Omental fat pad (tissue), 4 donors: ENCODE results near the gene PLD6. TPM values are rescaled to one million over a fixed set of nuclear protein-coding genes. Genes with fewer than 3 reads are reported as not detected.

ENCODE experiments used
- ATAC-seq: fragments of 150-250 bp; one replicate; pipeline ENCODE4 v1.9.1; 2016; ENCODE audit warnings: mild to moderate bottlenecking, moderate library complexity; ENCODE audit not compliant: low FRiP score
- DNase-seq: peaks from one replicate; pipeline ENCODE4 v3.0.0-alpha.2; 2019; ENCODE audit warnings: low spot score
- total RNA-seq, 4 donors: library from RNA; depleted of rRNA; stranded (reverse); fragments of >200 nt; gene quantifications; one replicate each; pipeline ENCODE4 v1.1.0, GENCODE V29; 2016
- TF ChIP-seq, protein P1 (sequence below), 3 donors: fragments of 450-650 bp; IDR thresholded peaks; one replicate each; pipeline ENCODE4 v1.5.1; 2016 to 2017; ENCODE audit warnings: antibody characterized with exemption in 3 of 3, mild to moderate bottlenecking in 3 of 3, moderate library complexity in 2 of 3

The PLD6 gene
- total RNA-seq, 4 donors from 2014 or later, result 1.9 to 14.1 (median 6.5) TPM

DNA sequence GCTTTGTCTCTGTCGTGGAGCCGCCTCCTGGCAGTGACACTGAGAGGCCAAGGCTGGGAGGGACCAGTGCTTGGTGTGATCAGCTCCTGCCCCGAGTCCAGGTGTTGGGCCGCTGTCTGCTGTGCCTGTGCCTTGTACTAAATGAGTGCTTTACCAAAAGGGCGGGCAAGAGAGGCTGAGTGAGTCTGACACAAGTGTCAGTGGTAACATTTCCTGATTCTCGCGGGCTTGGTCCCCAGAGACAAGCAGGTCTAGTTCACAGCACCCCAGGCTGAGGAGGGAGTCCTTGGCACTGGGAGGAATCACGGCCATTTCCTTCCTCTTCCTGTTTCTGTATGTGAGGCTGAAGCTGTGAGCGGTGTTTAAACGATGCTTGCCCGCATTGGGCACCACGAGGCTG, 30.2 kb downstream of the PLD6 start:
- TF ChIP-seq, protein P1, sequence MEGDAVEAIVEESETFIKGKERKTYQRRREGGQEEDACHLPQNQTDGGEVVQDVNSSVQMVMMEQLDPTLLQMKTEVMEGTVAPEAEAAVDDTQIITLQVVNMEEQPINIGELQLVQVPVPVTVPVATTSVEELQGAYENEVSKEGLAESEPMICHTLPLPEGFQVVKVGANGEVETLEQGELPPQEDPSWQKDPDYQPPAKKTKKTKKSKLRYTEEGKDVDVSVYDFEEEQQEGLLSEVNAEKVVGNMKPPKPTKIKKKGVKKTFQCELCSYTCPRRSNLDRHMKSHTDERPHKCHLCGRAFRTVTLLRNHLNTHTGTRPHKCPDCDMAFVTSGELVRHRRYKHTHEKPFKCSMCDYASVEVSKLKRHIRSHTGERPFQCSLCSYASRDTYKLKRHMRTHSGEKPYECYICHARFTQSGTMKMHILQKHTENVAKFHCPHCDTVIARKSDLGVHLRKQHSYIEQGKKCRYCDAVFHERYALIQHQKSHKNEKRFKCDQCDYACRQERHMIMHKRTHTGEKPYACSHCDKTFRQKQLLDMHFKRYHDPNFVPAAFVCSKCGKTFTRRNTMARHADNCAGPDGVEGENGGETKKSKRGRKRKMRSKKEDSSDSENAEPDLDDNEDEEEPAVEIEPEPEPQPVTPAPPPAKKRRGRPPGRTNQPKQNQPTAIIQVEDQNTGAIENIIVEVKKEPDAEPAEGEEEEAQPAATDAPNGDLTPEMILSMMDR (IDR thresholded peaks at IDR 0.05), result no peak
- ATAC-seq (no peak), DNase-seq (no peak)

GRCh38 chr17:17175340-17175739, 30.8 kb downstream of the PLD6 start:
- ATAC-seq (no peak), DNase-seq (no peak)
- TF ChIP-seq, protein P1 (IDR thresholded peaks at IDR 0.05), result no peak

GRCh38 chr17:17173921-17174320, 32.2 kb downstream of the PLD6 start:
- DNase-seq (no peak), ATAC-seq (no peak)
- TF ChIP-seq, protein P1 (IDR thresholded peaks at IDR 0.05), result no peak

DNA sequence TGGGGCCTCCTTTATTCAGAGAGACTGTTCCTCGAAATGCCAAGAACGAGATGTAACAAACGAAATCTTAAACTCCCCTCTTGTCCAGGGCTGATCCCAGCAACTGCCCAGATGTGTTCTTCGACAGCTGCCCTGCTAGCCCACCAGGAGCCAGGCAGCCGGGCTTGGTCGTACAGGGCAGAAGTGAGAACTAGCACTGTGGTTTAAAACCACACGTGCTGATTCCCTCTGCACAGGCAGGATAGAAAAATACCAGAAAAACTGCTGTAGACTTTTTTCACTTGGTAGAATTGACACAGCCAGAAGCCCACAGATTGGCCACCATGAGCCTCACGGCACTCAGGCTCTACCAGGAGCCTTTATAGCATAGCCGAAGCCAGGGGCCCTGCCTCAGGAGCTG, 33.1 kb downstream of the PLD6 start:
- ATAC-seq (no peak), DNase-seq (no peak)
- TF ChIP-seq, protein P1 (IDR thresholded peaks at IDR 0.05), result no peak

GRCh38 chr17:17172001-17172939, 33.9 kb downstream of the PLD6 start:
- no peak for DNase-seq
- ATAC-seq, result no peak
- TF ChIP-seq, protein P1 (IDR thresholded peaks at IDR 0.05), result no peak

GRCh38 chr17:17171186-17171585, 34.9 kb downstream of the PLD6 start:
- no peak for DNase-seq
- TF ChIP-seq, protein P1 (IDR thresholded peaks at IDR 0.05), result no peak

More at GRCh38 chr17:17171186-17171585, 34.9 kb downstream of the PLD6 start:
- no peak for ATAC-seq
